ENCODE results near the gene TUBB1.
A peak's percentile ranks its signal among the peaks of the same experiment; 100 is the strongest.

Gene TUBB1

DNA sequence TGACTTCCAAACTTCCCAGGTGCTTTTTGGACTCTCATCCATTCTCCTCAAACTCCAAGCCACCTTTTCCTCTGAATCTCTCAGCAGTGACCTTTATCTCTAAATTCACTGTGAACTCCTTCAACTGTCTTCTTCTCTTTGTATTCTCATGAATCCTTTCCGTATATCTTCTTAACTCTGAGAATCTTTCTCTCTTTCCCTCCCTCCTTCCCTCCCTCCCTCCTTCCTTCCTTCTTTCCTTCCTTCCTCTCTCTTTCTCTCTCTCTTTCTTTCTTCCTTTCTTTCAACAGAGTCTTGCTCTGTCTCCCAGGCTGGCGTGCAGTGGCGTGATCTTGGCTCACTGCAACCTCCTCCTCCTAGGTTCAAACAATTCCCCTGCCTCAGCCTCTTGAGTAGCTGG is 27.6 kb downstream of the TUBB1 start:
- DNase-seq, result no peak

GRCh38 chr20:59047938-59048680 is 28.9 kb downstream of the TUBB1 start:
- no peak for DNase-seq

DNA sequence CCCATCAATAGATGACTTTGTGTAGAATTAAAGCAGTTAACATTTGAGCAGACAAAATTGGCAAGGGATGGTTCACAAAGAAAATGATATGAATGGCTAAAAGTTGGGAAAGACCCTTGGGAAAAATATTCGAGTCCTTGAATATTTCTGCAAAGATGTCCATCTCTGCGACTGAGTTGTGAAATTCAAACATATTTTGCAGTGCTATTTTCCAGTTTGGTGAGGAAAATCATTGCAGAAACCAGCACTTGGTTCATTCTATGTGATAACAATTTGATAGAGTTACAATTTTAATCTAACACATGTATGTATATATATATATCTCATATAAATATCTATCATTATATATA is 29.4 kb downstream of the TUBB1 start:
- DNase-seq, result no peak

DNA sequence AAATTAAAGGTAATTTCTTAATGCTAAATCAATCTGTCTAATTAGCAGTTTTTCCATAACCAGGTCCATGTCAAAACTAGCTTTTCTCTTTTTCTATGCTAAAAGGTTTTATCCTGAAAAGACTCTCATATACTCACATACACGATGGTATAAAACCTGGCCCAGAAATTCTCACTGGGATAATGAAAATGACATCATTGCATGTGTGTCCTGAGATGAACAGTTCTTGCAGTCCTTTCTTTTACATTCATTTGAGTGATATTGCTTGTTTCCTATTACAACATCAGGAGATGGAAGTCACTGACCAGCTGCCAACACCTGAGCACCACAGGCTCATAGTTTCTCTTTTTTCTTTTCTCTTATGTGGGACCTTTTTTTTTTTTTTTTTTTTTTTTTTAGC is 31.2 kb downstream of the TUBB1 start:
- DNase-seq, result no peak

GRCh38 chr20:59051666-59052185 is 32.5 kb downstream of the TUBB1 start:
- peak; percentile 56 for DNase-seq

DNA sequence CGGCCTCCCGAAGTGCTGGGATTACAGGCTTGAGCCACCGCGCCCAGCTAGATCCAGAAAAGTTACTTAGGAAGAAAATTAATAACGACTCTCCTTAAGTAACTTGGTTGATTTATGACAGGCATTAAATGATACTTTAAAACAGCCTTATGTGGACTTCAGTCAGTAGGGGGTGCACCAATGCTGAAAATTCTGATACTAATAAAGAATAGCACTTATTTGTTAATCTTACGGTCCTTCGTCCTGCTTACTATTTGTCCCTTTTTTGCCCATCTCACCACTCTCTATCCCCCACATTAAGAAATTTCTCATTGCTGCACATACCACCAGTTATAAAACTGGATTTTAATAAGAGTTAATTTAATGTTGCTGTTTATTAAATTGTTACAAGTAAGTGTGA is 36.1 kb downstream of the TUBB1 start:
- no peak for DNase-seq

DNA sequence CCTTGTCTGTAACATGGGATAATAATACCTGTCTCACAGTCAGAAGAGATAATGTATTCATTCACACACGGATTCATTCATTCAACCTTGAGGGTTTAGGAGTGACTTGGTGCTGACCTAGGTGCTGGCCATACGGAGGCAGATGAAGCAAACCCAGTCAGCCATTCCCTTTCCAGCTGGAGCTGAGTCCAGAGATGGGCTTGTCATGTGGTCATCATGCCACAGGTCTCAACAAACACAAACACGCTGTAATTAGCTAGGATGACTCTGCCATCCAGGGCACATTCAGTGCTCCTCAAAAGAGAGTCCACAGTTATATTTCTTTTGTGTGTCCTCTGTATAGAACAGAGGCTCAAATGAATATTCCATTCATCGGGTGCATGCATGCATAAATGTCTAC is 42.9 kb downstream of the TUBB1 start:
- no peak for DNase-seq

- no peak for DNase-seq
These were observed 44.4 kb downstream of the TUBB1 start for GRCh38 chr20:59063358-59064213.

DNA sequence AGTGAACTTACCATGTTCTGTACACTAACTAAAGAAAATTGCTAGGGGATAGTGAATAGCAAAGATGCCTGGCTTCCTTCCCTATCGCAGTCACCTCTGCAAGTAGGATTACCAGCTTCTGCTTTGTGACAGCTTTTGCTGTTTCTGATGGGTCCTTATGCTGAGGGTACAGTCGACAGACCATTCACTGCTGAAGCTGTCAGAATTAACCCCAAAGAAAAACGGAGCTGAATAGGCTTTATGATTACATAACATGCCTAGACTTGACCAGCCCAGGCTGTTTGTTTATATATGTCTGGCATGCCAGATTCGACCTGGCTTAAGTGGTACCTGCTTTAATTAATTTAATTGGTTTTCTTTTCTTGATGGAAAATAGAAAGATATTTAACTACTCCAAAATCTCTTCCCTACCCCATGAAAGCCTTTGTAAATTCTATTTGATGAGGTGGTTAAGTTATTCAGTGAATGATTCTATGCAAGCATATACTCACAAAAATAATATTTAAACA is 45.0 kb downstream of the TUBB1 start:
- DNase-seq, result no peak

GRCh38 chr20:59068534-59068933 is 49.3 kb downstream of the TUBB1 start:
- no peak for DNase-seq

- DNase-seq, result no peak
These were observed 49.8 kb downstream of the TUBB1 start for GRCh38 chr20:59069026-59069425.

DNA sequence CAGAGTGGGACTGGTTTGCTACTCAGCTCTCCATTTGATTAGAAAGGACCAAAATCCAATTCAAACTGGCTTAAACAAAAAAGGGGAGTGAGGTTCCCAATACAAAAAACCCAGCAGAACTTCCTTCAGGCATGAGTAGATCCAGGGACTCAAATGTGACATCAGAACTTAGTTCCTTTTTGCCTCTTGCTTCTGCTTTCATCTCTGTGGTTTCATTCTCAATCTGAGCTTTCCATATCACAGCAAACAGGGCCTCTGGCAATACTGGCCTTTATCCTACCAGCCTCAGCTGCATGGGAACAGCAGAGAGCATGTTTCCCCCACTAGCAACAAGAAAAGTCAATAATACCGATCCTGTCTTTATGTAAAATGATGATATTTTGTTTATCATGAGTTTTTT is 52.0 kb downstream of the TUBB1 start:
- DNase-seq, result no peak

GRCh38 chr20:59073582-59073981 is 54.4 kb downstream of the TUBB1 start:
- DNase-seq, result no peak

DNA sequence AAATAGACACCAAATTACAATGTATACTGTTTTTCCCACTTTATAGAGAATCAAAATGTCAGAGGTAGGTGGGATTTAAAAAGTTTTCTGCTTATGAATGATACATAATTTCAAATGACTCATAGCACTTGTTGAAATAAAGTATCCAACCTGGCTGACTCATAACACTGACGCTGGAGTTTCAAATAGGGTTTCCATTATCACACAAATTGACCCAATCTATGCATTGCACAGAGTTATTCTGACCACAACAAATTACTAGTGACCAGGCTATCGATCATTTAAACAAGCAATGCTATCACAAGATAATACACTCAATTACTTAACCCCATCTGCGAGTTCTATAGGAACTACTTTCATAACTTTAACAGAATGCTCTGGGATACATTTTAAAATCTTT is 55.2 kb downstream of the TUBB1 start:
- no peak for DNase-seq

DNA sequence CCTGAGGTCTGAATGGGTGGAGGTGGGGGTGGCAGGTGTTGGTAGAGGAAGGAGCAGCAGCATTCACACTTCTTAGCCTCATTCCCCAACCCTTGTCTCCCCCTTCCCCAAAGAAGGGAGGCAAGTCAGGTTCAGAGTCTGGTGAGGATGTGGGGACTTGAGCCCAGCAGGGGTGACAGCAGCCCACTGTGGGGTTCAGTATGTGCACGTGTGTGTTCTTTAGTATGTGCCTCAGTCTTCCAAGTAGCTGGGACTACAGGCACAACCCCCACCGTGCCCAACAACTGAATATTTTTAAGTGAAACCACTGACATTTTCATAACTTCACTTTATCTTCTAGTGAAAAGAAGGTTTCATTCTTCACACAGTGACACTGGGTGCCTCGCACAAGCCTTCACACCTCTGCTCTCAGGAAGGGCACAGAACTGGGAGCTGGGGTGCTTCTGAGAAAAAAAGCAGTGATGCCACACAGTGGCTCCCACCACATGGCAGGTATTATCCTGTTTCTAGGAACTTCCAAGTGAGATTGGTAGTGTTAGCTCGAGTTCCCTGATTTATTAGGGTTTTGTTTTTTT is 56.8 kb downstream of the TUBB1 start:
- DNase-seq, result no peak
